Measurements from ENCODE around the gene ACSF3.

ACSF3 gene

DNA sequence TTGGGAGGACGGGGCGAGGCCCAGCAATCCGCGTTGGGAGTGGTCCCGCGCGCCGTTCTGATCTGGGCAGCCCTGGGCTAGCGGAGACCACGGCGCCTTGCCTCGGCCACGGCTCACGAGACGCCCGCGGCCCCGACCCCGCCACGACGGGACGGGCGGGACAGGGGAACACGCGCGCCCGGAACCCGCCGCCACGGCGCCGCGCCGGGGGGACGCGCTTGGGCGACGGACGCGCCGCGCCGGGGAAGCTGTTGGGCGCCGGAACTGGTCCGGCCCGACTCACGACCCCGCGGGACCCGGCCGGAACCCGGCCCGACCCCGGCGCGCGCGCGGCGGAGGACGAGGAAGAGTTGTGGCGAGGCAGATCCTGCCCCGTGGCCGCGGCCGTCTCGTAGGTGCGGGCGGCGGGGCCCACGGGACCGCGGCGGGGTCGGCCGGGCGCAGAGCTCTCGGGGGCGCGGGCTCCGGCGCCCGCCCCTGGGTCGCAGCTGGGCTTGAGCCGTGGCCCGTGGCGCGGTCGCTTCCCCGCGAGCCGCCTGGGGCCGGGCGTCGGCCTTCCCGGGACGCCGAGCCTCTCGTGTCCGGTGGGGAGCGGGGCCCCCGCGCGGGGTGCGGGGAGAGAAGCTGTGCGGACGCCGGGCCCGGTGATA, at the start of gene ACSF3:
ACSF3 (plus strand) TSS at position 251 of the 650 bp plus-strand sequence. CDS start 6,830 bp downstream, outside the sequence.
- peak within 1 kb of the TSS; percentile 80 for H3K4me3 ChIP-seq (ENCODE audit: low read depth, low read length)
- no peak for TF ChIP-seq CTCF (IDR thresholded peaks at IDR 0.05; ENCODE audit: low read depth, low read length)

DNA sequence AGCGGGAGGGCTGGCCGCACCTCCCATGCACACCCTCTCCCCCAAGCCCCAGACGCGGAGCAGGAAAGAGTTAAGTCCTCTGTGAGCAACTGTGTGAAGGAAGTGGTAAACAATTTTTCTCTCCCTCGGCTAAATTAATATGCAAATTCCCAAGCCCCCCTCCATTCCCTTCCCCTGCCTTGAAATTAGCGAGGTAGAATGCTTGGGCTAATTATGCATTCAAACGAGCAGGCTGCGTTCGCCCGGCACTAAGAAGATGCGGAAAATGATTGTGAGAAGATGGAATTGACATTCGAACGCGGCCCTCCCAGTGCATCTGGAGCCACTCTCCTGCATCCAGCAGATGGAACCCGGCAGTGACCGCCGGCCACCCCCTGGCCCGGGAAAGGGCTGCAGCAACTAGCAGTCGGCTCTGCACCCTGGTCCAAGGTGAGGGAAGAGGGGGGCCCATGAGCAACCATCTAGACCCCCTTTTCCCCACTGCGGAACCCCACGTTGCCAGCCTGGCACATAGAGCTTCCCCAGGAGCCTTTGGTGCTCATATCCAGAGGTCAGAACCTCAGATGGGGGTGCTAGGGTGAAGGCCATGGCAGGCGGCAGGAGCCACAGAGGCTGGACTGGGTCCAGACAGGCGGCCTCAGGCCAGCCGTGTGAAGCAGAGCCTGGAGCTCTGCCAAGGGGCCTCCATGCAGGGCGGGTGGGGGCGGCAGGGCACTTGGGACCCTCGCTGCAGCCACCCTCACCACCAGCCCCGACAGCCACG, 49.1 kb upstream of the ACSF3 start:
- no peak overlapping the region for H3K4me3 ChIP-seq (ENCODE audit: low read depth, low read length)
- no peak for TF ChIP-seq CTCF (IDR thresholded peaks at IDR 0.05; ENCODE audit: low read depth, low read length)

- H3K4me3 ChIP-seq (ENCODE audit: low read depth, low read length): no peak overlapping the region
- TF ChIP-seq CTCF (IDR thresholded peaks at IDR 0.05; ENCODE audit: low read depth, low read length): no peak
Observed at GRCh38 chr16:89045181-89045815, 48.4 kb upstream of the ACSF3 start.

DNA sequence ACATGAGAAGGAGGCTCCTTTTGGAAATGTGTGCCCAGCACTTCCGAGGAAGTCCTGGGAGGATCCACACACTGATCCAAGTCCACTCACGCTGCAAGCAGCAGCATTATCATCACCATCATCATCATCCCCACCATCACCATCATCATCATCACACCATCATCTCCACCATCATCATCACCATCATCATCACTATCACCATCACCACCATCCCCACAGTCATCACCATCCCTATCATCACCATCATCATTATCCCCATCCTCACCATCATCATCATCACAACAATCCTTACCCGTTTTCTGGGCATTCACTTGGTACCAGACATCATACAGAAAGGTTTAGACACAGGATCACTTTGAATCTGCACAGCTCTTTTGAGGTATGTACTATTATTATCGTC, 47.8 kb upstream of the ACSF3 start:
- H3K4me3 ChIP-seq (ENCODE audit: low read depth, low read length): no peak overlapping the region
- no peak for TF ChIP-seq CTCF (IDR thresholded peaks at IDR 0.05; ENCODE audit: low read depth, low read length)

GRCh38 chr16:89046491-89046890, 47.2 kb upstream of the ACSF3 start:
- TF ChIP-seq CTCF (IDR thresholded peaks at IDR 0.05; ENCODE audit: low read depth, low read length): no peak
- H3K4me3 ChIP-seq (ENCODE audit: low read depth, low read length): no peak overlapping the region

- no peak for TF ChIP-seq CTCF (IDR thresholded peaks at IDR 0.05; ENCODE audit: low read depth, low read length)
- H3K4me3 ChIP-seq (ENCODE audit: low read depth, low read length): no peak overlapping the region
Observed at GRCh38 chr16:89047331-89048089, 46.1 kb upstream of the ACSF3 start.
